Measurements from ENCODE around the gene CDK3.
"Not testable (repeated sequence)": the region's sequence is repeated elsewhere in the genome, so short reads cannot be mapped to it uniquely, and the experiment has no call there.

Gene CDK3

DNA sequence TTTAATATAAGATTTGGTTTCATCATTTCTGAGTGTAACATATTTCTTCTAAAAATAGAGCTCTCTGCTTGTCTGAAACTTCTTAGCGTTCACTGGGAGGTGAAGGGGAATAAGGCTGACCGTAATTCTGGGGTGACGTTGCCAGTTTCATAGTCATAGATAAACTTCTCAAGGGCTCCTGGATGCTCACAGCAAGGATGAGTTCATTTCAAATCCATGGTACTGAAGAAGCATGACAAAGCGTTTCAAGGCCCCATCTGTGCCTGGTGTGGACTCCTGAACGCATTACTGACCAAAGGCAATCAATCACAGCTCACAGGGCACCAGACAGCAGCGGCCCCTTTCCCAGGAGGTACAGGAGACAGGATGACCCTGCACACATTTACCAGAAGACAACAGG is 38.5 kb downstream of the CDK3 start:
- no peak for DNase-seq (ENCODE audit: low read depth in 2 of 2)

DNA sequence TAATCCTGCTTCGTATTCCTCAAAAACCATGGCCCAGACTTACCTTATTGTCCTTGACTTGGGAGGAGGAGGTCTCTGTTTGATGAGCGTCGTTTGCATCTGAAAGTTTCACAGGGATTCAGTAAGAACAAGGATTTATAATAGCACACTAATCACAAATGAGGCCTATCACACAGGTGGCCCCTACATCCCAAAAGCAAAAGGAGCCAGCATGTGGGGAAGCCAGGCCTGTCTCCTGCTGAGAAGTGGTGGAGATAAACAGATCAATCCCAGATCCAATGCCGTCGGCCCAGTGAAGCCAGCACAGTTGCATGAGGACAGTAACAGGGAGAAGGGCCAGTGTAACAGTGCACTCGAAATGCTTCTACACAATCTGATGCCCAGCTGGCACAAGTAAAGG is 39.7 kb downstream of the CDK3 start:
- no peak for DNase-seq (ENCODE audit: low read depth in 2 of 2)

DNA sequence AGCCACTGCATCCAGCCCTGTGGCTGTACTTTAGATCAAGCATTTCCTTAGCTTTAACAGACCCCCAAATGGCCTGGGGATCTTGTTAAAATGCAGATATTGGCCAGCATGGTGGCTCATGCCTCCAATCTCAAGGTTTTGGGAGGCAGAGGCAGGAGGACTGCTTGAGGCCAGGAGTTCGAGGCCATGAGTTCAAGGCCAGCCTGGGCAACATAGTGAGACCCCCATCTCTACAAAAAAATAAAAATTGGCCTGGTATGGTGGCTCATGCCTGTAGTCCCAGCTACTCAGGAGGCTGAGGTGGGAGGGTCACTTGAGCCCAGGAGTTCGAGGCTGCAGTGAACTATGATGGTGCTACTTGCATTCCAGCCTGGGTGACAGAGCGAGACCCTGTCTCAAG is 42.2 kb downstream of the CDK3 start:
- not testable (repeated sequence) for DNase-seq (ENCODE audit: low read depth in 2 of 2)

DNA sequence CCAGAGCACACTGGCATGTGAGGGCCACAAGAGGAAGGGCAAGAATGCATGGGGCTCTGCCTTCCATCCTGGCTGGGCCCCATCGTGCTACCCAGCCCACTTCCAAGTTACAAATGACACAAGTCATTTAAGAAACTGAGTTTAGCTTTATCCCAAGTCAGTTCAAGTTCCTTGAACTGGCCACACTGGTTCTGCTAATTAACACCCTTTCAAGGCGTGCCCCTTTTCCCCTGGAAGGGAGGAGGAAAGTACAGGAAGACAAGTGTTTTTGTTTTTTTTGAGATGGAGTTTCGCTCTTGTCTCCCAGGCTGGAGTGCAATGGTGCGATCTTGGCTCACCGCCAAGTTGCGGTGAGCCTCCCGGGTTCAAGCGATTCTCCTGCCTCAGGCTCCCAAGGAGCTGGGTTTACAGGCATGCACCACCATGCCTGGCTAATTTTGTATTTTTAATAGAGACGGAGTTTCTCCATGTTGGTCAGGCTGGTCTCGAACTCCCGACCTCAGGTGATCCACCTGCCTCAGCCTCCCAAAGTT is 43.9 kb downstream of the CDK3 start:
- not testable (repeated sequence) for DNase-seq (ENCODE audit: low read depth in 2 of 2)

DNA sequence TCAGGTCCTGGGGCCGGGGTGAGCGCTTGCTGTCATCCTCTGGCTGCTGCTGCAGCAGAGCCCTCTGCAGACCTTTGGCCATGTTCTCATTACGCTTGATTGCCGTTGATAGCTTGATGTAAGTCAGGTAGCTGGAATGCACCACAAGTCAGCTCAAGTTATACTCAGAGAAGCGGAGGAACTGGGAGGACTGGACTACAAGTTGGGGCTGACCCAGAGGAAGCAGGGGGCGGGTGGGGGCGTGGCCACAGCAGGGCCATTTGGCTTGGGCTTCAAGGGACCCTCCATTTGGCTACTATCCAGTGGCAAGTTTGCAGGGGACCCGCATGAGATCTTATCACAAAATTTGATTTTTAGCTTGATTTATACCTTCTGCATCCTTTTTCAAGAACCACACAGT is 45.4 kb downstream of the CDK3 start:
- DNase-seq (ENCODE audit: low read depth in 2 of 2), result no peak

DNA sequence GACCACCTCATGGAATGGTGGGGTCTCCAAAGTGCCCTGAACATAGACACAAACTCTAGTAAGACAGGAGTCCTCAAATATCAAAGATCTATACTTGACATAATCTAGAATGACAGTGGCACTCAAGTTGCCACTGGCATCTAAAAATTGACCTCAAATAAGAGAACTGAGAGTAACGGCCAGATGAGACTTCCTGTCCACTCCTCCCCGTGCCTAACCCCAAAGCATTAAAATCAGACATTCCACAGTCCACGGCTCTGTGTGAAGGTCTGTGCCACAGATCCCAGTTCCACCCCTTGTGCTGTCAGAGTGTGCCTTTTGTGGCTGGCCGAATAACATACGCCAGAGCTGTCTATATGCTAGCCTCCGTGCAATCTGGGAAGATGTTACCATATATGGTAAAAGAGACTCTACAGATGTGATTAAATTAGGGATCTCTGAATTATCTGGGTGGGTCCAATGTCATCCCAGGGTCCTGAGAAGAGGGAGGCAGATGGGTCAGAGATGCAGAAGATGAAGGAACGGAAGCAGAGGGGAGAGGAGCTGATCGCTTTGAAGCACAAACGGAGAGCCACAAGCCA is 47.5 kb downstream of the CDK3 start:
- DNase-seq (ENCODE audit: low read depth in 2 of 2), result no peak

DNA sequence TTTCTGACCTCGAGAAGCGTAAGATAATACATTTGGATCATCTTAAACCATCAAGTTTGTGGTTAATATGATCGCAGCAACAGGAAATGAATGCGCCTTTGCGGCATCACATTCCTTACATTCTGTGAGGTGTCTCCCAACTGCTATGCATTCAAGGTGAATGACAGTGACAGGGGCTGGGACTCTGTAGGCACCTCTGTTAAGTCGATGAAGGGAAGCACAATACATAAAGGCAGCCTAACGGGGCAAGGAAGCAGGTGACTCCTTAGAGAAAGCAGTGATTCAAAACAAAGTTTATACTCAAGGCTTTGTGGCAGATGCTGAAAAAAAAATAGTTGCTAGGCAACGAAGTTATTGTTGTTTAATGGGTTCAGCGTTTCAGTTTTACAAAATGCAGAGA is 48.1 kb downstream of the CDK3 start:
- DNase-seq (ENCODE audit: low read depth in 2 of 2), result no peak

DNA sequence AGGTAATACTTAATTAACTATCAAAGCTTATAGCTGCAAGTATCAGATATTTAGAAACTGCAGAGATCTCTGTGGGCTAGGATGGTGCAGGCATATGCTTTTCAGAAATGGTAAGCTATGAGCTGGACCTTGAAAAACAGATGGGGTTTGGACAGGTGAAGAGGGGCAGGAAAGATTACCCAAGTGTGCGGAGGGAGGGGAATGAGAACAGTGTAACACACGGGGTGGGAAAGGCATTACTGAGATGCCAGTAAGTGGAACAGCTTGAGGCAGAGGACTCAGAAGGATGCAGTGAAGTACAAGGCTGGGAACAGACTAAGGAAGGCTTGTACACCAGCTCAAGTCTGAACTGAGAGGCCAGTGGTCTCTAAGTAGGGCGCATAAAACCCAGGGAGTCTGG is 48.6 kb downstream of the CDK3 start:
- no peak for DNase-seq (ENCODE audit: low read depth in 2 of 2)

DNA sequence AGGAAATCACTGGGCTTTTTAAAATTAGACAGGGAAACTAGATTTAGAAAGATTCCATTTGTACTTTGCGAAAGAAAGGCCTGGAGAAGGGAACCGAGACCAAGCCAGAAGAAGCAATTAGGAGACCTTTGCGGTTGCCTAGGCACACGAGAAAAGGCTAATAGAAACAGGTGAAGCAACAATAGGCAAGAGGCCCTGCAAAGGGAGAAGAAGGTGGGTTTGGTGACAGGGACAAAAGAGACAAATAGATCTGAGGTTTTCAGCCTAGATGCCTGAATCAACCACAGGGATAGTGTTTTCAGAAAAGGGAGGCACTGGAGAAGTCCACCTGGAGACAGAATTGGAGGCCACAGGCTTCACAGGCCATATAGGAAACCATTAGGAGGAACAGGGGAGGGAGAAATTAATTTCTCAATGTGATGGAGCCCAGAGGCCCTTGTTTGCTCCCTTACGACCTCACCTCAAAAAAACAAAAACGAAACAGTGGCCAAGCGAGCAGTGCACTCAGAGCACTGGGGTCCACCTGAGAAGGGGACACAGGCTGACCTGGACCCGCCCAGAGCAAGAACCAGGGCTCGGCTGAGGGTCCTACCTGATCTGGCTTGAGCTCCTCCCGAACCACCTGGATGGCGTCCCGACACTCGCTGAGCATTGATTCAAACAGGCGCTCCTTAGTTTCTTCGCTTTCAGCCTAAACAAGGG is 49.3 kb downstream of the CDK3 start:
- no peak for DNase-seq (ENCODE audit: low read depth in 2 of 2)

DNA sequence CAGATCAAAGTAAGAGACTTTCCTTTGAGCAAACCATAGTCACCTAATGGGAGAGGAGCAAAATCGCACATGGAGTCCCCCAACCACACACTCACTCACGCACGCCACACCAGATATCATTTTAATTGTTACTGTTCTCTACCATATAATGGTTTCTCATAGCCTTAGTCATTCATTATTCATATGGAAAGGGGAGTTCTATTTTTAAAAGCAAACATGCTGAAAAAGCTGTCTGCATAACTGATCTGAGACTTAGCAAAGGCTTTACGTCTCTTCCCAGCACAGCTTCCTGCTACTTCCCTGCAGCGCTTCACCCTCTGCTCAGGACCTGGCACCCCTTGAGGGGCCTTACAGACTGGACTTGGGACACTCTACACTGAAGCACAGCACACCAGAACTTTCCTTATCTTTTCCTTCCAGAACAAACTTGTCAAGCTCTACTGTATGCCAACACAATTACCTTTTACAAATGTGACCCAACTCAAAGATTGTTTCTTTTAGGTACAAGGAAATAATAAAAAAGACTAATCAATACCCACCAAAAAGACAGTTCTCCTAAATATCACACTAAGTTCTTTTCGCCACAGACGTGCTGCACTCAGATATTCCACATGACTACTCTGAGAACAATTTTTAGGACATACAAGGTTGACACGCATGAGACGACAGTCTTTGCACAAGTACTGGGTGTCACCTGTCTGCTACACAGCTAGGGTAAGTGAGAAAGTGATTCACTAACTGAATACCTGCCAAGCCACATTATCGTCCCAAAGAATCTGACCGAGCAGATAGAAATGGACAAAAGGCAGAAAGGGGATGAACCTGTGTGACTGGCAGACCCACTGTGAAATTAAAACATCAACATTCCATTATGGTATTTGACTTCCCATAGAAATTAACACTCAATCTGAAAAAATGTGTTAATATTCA is 50.1 kb downstream of the CDK3 start:
- DNase-seq (ENCODE audit: low read depth in 2 of 2), result no peak

DNA sequence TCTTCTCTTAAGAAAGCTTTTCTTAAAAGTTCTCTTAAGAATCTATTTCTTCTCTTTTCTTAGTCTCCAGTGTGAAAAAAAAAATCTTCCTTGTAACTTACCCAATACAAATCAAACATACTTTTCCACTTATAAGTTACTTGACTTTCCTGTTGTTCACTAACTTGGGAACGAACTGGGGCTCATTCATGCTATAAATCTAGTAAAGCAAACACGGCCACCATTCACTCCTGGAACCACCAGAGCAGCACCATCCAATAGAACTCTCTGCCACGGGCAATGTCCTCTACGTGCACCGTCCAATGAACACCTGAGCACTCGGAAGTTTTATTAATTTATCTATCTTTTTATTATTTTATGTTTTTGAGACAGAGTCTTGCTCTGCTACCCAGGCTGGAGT is 50.9 kb downstream of the CDK3 start:
- DNase-seq (ENCODE audit: low read depth in 2 of 2), result no peak

DNA sequence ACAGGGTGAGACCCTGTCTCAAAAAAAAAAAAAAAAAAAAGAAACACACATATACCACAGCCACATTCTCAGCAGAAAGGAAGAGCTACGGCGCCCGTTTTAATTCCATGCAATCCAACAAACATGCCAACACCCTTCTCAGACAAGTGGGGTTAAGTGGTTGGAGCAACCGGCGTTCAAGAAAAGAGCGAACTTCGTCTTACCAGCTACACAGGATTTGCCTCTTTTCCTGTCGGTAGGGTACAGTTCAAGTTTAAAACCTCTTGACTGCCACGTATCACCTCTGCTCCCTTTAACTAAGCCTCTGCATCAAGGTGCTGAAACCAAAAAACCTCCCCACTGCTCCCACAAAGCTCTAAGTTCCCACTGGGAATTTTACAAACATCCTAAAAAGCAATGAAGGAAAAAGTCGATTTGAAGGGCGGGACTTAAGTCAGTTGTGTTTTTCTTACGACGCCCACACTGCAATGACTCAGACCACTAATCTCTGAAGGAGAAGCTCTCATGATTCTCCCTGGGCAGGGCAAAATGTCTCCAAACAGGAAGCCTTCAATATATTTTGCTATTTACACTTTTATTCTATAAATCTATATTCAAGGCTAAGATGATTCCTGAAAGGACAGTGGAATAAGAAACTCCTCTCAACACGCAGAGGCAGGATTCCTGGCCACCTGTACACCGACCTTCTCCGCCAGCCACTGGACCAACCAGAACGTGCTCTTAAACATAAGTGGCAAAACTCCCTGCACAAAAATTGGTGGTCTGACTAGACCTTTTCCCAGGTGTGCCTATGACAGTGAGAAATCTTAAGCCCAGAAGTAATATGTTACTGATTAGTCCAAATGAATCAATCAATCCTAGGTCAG is 52.8 kb downstream of the CDK3 start:
- DNase-seq (ENCODE audit: low read depth in 2 of 2), result no peak

DNA sequence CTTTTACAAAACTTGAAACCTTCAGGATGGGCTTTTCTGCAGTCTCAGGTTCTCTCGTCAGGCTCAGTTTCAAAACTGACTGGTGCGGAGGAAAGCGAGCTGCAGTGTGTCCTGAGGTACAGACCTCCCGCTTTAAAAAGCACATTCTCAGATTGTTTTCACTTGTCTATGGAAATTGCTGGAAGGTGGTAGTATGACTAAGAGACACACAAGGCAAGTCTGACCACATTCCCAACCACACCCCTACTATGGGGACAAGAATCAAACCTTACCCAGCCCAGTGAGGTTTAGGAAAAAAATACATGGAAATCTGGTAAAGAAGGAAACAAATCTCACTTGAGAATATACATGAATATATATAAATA is 53.4 kb downstream of the CDK3 start:
- DNase-seq (ENCODE audit: low read depth in 2 of 2), result no peak

All from stimulated activated CD4-positive, alpha-beta T cell treated with anti-CD3 and anti-CD28 coated beads, Interleukin-1b, Interleukin-23, amount 100 ng/mL, for 4 hours (primary cell).